Gastrocnemius medialis (tissue), 4 donors: Measurements from ENCODE around the gene SSBP3. TPM values are rescaled to one million over a fixed set of nuclear protein-coding genes. Genes with fewer than 3 reads are reported as not detected.
A peak's percentile ranks its signal among the peaks of the same experiment; 100 is the strongest.

Experiments
- ATAC-seq, 2 donors: fragments of 150-250 bp; one replicate each; pipeline ENCODE4 v1.9.1; 2016
- DNase-seq, 2 donors: peaks; one replicate each; pipeline ENCODE4 v3.0.0-alpha.2; 2019
- H3K27ac ChIP-seq, 4 donors: fragments of 200-600 bp; sonication (generic); 1 replicate in 1 of 4; 2 replicates in 3 of 4; pipeline ENCODE4 v1.5.1; 2016 to 2018; ENCODE audit warnings: mild to moderate bottlenecking in 2 of 4, moderate library complexity in 1 of 4
- H3K27me3 ChIP-seq, 3 donors: fragments of 200-600 bp; sonication (generic) in 2 of 3; 1 replicate in 1 of 3; 2 replicates in 2 of 3; pipeline versions ENCODE4 v1.5.1 to v1.6.0; 2016 to 2019; ENCODE audit warnings: mild to moderate bottlenecking in 1 of 3, moderate library complexity in 1 of 3
- H3K36me3 ChIP-seq, 2 donors: fragments of 200-600 bp; sonication (generic) in 1 of 2; one replicate each; pipeline ENCODE4 v1.5.1; 2017 to 2018
- H3K4me1 ChIP-seq, 2 donors: fragments of 200-600 bp; sonication (generic) in 1 of 2; one replicate each; pipeline ENCODE4 v1.5.1; 2016 to 2017; ENCODE audit warnings: mild to moderate bottlenecking in 2 of 2
- H3K4me3 ChIP-seq, 4 donors: fragments of 200-600 bp; sonication (generic) in 3 of 4; 1 replicate in 1 of 4; 2 replicates in 3 of 4; pipeline ENCODE4 v1.5.1; 2016 to 2019; ENCODE audit warnings: mild to moderate bottlenecking in 2 of 4
- H3K9me3 ChIP-seq, 3 donors: fragments of 200-600 bp; sonication (generic) in 2 of 3; 1 replicate in 1 of 3; 2 replicates in 2 of 3; pipeline ENCODE4 v1.5.1; 2016 to 2019
- CTCF ChIP-seq, 5 experiments: fragments of 450-650 bp in 3 of 5; fragments of 200-600 bp in 2 of 5; sonication (generic) in 2 of 5; IDR thresholded peaks in 4 of 5; conservative IDR thresholded peaks in 1 of 5; 1 replicate in 4 of 5; 2 replicates in 1 of 5; pipeline ENCODE4 v1.5.1; 2016 to 2019; ENCODE audit warnings: antibody characterized with exemption in 5 of 5, mild to moderate bottlenecking in 3 of 5, moderate library complexity in 3 of 5
- POLR2A ChIP-seq, 2 donors: fragments of 450-650 bp; IDR thresholded peaks; one replicate each; pipeline ENCODE4 v1.6.1; 2017; ENCODE audit warnings: antibody characterized with exemption in 2 of 2, mild to moderate bottlenecking in 2 of 2, moderate library complexity in 2 of 2
- in situ Hi-C, 4 donors: fragments of 200-750 bp; cut with MboI; loops; one replicate each; pipeline versions ENCODE4 v1.15.0 to v1.8.0; 2017; ENCODE audit warnings: low sequenced_read_pairs in 4 of 4
- intact Hi-C: fragments of 100-400 bp; cut with DNase I; formaldehyde crosslinking; loops from one replicate; pipeline ENCODE4 v1.15.1; 2023; ENCODE audit warnings: low total_unique reads
- total RNA-seq, 4 donors: library from RNA; depleted of rRNA; stranded (reverse); fragments of >200 nt; gene quantifications; one replicate each; pipeline versions ENCODE4 v1.1.0 to v1.2.3, GENCODE V29; 2016

Gene SSBP3
- total RNA-seq, 4 donors from 2014 or later = 3.6 to 21.0 (median 14.9) TPM

GRCh38 chr1:54357967-54358366 is 48.2 kb downstream of the SSBP3 start:
- H3K27ac ChIP-seq = no peak overlapping the region
- peaks cover 73 to 76% of the 10 kb centered on the region in 2 donors for H3K4me1 ChIP-seq

GRCh38 chr1:54356680-54357147 is 49.5 kb downstream of the SSBP3 start:
- Histone ChIP-seq H3K27ac (no peak overlapping the region), H3K9me3 (no peaks in the 10 kb centered on the region), H3K4me3 (no peak overlapping the region), H3K36me3 (no peaks in the 10 kb centered on the region), H3K4me1 (peaks cover 66 to 76% of the 10 kb centered on the region in 2 donors), H3K27me3 (no peaks in the 10 kb centered on the region)
- DNase-seq = no peak
- TF ChIP-seq CTCF (IDR thresholded peaks at IDR 0.05 in 4 of 5, conservative IDR thresholded peaks at IDR 0.05 in 1 of 5) = no peak
- no peak for TF ChIP-seq POLR2A (IDR thresholded peaks at IDR 0.05)
- in situ Hi-C loops = no loop called here
- ATAC-seq = no peak
- intact Hi-C loops = no loop called here

More at GRCh38 chr1:54357967-54358366, 48.2 kb downstream of the SSBP3 start:
- H3K4me3 ChIP-seq = no peak overlapping the region
- ATAC-seq = no peak
- no peaks in the 10 kb centered on the region for H3K36me3 ChIP-seq
- intact Hi-C loops (no loop called here), in situ Hi-C loops (no loop called here)
- no peaks in the 10 kb centered on the region for H3K27me3 ChIP-seq
- no peak for DNase-seq
- no peaks in the 10 kb centered on the region for H3K9me3 ChIP-seq
- TF ChIP-seq POLR2A (IDR thresholded peaks at IDR 0.05) (no peak), CTCF (IDR thresholded peaks at IDR 0.05 in 4 of 5, conservative IDR thresholded peaks at IDR 0.05 in 1 of 5) (no peak)

- DNase-seq = no peak
- in situ Hi-C loops = no loop called here
- Histone ChIP-seq H3K36me3 (no peaks in the 10 kb centered on the region), H3K27me3 (no peaks in the 10 kb centered on the region), H3K4me1 (peaks cover 66 to 82% of the 10 kb centered on the region in 2 donors), H3K9me3 (no peaks in the 10 kb centered on the region), H3K4me3 (peak overlapping the region in 1 of 4 donors; percentile 13), H3K27ac (no peak overlapping the region)
- ATAC-seq = no peak
- intact Hi-C loops = no loop called here
- TF ChIP-seq CTCF (IDR thresholded peaks at IDR 0.05 in 4 of 5, conservative IDR thresholded peaks at IDR 0.05 in 1 of 5) = no peak
Observed at GRCh38 chr1:54355931-54356679, 50.1 kb downstream of the SSBP3 start.

- DNase-seq (no peak), ATAC-seq (no peak)
- peaks cover 73 to 79% of the 10 kb centered on the region in 2 donors for H3K4me1 ChIP-seq
- H3K36me3 ChIP-seq = no peaks in the 10 kb centered on the region
- TF ChIP-seq CTCF (IDR thresholded peaks at IDR 0.05 in 4 of 5, conservative IDR thresholded peaks at IDR 0.05 in 1 of 5) (no peak), POLR2A (IDR thresholded peaks at IDR 0.05) (no peak)
- no peaks in the 10 kb centered on the region for H3K27me3 ChIP-seq
- in situ Hi-C loops = no loop called here
- no peaks in the 10 kb centered on the region for H3K9me3 ChIP-seq
- no peak overlapping the region for H3K4me3 ChIP-seq
- H3K27ac ChIP-seq = no peak overlapping the region
- intact Hi-C loops = no loop called here
Observed at GRCh38 chr1:54354899-54355298, 51.3 kb downstream of the SSBP3 start.
